Activated CD4-positive, alpha-beta T cell treated with anti-CD3 and anti-CD28 coated beads, Interleukin-2, amount 50 U/mL, for 4 hours (primary cell): Measurements from ENCODE around the gene HOXA7.
A peak's percentile ranks its signal among the peaks of the same experiment; 100 is the strongest.

Experiments used
- DNase-seq, 2 experiments: peaks; one replicate each; pipeline ENCODE4 v3.0.0-alpha.2; 2020

The HOXA7 gene

DNA sequence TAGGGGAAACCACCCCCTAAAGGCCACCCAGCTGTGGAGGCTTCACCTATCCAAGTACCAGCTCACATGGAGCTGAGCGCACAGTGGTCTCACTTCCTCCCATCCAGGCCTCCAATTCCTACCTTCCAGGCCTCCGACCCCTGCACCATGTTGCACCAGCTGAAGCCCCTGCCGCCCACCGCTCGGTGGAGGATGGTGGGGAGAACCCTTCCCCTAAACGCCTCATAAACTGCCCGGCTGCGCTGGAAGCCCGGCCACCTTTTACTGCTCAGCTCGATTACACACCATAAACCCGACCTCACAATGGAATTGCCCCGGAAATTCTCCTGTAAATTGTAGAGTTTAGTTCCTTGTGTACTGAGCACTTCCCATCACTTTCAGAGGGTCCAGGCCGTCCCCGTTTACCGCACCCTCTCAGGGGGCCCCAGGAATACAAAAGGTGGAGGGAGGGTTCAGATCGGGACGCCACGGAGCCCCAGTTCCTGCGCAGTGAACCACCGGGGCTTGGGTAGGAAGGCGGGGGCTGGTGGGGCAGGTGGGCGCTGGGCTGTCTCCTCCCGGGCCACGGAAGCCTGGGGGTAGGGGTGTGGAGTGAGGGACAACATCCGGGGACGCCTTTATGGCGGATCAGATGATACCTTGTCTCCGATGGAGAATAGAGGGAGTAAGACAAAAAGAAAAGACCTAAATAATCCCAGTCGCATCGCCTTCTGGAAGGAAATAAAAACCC is 1.4 kb upstream of the HOXA7 start:
- no peak for DNase-seq

DNA sequence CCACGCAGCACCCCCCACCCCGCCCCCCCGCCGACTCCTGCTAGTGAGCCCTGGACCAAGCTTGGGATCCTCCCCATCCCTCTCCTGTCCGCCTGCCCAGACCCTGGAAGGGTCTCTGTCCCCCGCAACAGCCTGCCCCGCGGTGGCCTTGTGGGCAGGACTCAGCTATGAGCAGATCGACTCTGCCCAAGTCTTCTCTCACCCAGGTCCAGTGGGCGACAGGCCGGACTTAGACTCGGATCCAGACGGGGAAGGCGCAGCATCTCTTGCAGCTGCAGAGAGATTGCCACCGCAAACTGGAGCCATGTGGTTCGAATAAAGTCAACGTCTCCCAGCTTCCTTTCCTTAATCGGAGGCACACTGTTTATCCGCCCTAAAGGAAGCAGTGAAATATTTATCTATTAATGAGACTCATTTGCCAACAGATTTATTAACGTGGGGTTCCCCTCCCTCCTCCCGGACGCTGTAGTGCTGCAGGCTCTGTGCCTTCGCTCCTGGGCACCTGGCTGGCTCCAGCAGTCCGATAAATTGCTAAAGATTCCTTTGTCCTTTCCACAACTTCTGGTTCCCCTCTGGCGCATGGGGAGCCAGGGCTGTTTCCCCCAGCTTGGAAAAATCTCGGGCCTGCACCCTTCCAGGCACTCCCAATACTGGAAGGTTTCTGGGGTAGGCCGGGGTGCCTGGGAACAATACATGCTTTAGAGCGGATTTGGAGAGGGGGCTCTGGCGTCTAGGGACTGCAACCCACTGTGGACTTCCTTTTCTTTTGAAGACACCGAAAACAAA is 634 bp upstream of the HOXA7 start:
- no peak for DNase-seq

DNA sequence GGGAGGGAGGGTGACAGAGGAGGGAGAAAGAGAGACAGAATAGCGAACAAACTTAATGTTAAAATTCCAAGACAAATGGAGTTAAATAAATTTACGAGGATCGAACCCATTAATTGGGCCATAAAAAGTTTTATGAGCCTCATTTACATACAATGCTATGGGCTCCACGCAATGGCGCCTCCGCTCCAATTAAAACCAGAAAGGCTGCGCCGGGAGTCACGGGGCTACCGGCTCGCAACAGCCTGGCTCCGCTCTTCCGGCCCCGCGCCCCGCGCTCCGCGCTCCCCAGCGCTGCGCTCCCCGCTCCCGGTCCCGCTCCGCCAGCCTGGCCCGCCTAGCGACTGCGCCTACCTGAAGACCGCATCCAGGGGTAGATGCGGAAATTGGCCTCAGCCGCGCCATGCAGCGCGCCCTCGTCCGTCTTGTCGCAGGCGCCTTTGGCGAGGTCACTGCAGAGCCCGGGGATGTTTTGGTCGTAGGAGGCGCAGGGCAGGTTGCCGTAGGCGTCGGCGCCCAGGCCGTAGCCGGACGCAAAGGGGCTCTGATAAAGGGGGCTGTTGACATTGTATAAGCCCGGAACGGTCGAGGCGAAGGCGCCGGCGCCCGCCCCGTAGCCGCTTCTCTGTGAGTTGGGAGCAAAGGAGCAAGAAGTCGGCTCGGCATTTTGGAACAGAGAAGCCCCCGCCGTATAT is 513 bp downstream of the HOXA7 start:
- no peak for DNase-seq

DNA sequence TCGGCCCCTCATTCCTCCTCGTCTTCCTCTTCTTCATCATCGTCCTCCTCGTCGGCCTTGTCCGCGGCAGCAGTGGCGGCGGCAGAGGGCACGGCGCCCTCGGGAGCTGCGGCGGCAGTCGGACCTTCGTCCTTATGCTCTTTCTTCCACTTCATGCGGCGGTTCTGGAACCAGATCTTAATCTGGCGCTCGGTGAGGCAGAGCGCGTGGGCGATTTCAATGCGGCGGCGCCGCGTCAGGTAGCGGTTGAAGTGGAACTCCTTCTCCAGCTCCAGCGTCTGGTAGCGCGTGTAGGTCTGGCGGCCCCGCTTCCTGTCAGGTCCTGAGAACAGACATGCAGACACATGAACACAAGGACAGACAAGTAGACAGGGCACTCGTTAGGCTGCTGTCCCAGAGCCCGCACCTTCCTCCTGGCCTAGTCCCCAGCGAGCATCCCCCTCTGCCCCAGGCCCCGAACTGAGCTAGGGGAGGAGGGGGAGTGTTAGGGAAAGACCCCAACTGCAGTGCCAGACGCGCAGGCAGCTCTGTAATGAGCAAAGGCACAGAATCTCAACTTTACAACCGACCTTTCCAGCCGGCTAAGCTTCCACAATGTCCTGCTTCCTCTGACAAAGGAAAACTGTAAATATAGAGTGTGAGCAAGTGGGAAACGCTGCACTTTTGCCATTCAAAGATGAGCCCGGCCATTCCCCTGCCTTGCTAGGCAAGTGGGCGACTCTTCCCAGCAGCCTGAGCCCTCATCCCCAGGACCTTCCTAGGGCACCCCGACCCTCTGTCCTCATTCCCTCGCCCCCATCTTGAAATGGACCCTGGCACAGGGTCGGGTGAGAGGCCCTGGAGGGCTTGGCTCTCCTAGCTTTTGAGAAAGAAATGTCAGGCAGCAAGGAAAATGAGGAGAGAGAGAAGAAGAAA is 1.3 kb downstream of the HOXA7 start:
- peak; percentile 49 to 55 for DNase-seq

DNA sequence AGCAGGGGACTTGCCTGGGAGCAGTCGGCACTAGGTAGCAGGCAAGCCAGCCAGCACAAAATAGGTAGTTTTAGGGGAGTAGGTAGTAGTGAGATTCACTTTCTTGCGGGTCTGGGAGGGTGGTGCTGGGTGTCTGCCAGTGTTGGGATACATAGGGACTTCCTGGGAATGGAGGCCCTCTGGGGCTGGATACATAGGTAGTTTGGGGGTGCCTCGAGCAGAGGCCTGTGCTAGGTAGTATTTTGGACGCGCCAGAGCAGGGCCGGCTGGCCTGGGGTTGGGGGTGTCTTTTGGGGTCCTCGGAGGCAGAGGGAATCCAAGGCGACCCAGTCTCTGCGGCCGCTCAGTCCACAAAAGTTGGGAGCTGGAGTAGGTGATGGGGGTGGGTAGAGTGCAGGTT is 2.1 kb downstream of the HOXA7 start:
- DNase-seq, result no peak

DNA sequence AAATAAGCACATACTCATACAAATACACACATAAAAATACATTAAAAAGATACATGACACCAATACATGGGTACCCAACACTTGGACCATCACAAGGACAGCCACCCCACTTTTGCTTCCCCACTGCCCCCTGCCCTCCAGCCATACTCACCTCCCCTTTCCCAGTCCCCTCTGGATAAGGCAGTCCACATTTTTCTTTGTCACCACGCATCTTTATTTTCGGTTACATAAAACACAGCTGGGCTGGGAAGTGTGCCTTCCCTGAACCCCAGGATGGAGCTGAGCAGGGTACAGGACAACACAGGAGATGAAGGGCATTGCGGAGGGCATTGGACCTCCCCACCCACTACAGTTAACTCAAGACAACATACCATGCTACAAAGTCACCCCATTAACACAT is 2.9 kb downstream of the HOXA7 start:
- DNase-seq, result no peak

DNA sequence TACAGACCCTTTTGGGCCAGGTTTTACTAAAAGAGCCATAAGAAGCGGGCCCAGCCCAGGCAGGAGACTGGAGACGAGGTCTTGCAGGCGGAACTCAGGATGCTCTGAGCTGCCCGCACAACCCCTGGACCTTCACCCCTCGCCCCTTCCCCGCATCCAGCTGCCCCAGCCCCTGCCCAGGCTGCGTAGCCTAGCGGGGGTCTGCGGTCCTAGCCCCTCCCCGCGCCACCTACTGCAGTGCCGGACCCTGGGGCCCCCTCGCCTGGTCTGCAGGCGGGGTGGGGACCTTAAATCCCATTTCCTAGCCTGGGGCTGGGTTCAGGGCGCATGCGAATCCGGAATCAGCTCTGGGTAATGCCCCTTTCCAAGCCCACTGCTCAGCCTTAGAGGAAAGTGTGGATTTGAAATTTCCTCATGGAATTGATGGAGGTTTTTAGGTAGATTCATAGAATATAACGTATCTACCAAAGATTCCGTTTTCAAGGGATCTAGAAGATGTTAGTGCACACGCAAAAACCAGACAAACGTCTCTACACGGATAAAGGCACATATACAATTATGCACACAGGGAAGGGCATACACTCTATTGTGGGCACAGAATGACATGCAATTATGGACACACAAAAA is 3.5 kb downstream of the HOXA7 start:
- no peak for DNase-seq

DNA sequence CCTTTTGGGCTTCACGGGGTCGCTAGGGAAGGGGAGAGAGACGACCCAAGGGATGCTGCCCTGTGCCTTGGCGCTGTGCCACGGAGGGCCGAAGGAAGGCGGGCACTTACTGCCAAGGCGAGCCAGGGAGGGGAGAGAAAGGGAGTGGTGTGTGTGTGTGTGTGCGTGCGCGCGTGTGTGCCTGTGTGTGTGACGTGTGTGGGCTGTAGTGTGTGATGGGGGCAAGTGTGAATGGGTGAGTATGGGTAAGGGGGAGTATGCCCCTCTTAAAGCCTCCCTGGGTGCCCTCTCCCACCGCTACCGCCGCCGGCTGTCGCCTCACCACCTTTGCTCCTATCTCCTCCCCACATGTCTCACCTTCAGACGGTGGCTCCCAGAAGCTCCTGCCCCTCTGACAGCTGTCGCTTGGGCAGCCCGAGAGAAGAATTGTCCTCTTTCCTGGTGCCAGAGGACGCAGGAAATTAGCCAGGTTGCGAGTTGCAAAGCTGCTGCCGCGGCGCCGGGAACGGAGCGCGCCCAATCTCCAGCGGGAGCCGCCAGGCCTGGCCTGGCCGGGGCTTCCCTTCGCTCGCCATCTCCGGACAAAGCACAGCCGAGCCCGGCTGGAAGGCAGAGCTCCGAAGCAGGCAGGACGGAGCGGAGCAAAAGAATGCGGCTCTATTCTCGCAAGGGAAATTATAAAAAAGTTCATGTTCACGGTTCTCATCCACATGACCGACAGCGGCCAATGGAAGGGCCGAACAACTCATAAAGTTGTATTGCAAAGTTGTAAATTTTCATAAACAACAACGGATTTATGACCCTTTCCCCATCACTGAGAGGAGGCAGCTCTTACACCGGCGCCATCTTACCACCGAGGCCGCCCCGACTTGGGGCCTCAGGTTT is 4.3 kb downstream of the HOXA7 start, which contains the start of gene HOXA3:
TSS of gene HOXA3 (minus strand) at position 653 of the 885 bp plus-strand sequence. CDS start 41,943 bp downstream, outside the sequence.
- DNase-seq, result no peak

DNA sequence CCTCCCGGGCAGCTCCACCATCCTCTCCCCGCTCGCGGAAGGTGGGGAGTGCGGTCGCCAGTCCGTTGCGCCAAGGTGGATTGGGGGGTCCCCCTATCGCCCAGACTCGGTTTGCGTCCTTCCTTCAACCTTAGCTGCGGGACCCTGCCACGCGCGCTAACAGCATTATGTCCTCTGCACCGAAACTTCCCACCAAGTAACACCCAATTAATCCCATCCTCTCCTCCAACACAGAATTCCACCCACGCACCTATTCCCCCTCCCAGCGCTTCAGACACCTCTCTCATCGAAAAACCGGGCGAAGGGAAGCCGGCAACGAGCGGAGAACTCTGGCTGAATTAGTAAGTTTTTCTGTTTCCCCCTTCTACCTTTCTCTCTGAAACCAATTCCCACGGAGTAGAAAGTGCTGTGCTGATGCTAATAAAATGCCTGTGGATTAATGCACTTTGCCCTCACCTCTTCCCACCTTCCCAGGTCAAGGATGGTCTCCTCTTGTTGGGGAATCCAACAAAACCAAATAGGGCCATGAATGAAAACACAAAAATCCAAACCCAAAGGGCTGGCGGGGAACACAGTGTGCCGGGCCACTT is 5.0 kb downstream of the HOXA7 start:
- no peak for DNase-seq

DNA sequence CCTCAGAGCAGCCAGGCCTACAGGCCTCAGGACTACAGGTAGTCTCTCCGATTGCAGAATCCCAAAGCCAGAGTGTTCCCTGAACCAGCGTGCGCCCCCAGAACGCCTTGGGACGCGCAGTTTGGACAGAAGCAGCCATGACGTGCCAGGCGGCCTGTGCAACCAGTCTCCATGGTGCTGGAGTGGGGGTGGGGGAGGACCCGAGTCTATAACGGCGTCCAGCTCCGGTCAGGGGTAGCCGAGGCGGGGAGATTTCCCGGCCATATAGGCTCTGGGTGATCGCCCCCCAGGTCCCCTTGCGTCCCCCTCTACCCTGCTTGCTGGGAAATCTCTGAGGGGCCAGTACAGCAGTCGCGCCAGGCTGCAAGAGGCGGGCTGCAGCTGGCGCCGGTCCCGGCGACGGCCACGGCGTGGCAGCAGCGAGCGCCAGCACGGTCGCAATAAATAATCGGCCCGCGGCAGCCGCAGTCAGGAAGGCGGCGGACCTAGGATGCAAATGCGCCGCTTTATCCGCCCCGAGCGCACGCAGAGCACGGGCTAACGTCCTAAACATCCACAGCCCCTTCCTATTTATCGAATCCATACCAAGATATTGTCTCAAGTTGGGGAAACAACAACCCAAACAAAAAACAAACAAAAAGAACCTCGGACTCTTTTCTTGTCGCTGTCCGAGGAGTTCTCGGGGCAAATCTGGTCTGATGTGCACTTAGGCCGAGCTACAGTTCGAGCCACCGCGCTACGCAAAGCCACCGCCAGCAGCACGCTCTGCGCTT is 5.7 kb downstream of the HOXA7 start:
- peak; percentile 48 to 52 for DNase-seq

DNA sequence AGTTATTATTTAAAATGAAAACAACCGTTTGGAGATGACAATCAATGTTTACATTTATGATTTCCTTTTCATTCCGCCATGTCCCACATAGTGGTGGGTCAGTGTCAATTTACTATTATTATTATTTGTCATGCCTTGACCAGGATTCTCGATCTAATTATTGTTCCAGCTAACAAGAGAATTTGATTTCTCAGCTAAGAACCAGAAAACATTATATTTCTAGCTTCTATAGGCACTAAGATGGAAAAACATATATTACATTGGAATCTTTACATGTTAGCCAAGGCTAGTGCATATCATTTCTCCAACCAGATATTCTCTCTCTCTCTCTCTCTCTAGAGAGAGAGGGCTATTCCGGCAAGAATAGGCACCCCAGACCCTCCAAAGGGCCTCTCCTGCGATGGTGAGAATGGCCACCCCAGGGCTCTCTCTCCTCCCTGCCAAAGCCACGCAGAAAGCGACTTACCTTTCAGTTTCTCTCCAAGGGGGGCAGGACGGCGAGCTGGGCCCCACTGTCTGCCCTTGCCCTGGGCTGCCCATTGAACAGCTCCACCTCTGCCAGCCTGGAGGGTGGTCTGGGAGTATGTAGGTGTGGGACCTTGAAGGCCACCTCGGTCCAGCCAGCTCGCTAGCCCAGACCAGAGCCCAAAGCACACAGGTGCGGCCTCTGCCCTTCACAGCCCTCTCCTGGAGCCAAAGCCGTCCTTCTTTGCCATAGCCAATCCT is 6.5 kb downstream of the HOXA7 start:
- DNase-seq, result no peak

DNA sequence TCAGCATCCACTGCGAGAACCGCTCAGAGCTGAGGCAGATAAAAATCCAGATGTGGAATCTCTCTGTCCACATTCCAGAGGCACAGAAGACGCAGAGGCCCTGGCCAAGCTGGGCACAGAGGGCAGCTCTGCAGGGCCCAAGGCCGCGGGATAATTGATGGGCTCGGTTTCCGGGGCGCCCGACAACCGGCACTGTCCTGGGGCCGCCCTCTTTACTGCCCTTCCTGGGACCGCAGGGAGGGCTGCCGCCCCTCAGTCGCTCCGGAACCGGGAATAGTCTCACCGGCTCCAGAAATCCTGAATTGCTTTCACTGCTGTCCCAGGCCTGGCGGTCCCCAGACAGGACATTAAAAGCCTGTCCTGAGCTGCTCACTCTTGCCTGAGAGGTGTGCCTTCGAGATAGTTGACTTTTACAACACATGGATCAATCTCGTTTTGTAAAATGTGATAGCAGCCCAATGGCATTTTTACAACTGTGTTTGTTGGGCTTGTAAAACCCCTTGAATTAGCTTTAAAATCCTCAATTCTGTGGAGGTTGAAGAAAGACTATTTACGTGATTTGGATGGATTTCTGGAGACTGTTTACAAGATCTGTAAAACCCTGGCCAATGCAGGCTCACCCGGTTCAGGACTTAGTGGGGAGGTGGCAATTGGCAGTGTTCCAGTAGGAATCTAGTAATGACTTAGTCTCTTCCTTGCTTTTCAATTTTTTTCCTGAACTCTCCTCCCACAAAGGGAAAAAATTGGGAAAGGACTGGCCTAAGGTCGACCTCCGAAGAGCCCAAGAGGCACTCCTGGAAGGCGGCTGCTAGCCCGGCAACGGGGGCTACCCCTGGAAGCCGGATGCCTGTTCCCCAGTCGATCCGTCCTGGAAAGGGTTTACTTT is 7.5 kb downstream of the HOXA7 start:
- no peak for DNase-seq

DNA sequence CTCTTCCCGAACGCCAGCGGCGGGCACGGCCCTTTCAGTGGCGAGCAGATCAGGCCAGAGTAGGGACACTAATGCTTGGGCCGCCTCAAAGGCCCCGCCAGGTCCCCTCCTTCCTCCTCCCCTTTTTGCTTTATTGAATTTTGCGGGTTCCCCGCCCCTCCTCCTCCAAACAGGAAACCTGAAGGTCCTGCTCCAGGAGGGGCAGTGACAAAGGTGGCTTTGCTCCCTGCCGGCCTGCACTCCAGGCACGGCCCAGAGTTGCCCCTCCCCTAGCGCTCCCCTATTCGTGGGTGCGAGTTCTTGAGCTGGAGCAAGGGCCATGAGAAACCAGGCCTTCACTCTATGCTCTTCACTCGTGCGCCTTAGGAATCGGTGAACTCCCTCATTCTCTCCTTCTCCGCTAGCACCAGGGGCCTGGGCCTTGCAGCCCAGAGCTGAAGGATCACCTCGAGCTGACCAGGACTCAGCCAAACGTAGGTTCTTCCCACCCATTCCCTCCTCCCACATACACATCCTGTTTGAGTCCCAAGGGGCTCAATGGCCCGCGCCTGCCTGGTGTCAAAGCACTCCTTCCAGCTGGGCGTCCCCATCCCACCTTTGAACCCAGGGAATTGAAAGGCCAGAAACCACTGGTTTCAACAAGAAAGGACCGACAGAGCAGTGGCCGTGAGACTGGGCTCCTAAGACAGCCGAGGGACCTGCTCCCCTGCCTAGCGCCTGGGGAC is 8.3 kb downstream of the HOXA7 start:
- DNase-seq, result no peak

DNA sequence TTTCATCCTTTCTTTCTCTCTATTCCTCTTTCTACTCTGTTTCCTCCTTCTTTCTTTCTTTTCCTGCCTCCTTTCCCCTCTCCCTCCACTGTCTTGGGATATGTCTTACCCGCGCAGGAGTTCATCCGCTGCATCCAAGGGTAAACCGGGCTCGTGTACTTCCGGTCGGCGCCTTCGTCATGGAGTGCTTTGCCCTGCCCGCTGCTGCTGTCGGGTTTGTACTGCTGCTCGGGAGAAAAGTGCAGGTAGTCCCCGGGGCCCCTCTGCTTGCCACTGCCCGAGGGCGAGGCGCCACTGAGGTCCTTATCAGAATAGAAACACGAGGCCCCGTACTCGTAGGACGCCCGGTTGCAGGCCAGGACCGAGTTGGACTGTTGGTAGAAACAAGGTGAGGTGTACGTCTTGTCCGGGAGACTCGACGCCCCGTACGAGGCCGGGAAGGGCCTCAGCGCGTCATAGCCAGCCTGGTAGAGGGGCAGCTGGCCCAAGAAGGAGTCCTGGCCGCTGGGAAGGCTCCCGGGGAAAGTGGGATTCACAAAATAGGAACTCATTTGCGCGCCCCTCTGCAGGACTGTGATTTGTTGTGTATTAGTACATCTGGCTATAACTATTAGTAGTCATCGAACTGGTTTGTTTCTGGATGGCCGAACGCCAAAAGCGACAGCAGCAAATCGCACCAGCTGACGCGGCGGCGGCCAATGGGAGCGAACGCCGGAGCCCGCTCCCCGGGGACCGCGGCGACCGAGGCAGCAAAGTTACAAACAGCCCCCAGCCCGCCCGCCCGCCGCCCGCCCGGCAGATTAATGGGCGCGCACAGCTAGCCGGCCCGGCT is 9.1 kb downstream of the HOXA7 start, which contains the start of gene HOXA6:
TSS of gene HOXA6 (minus strand) at position 576 of the 832 bp plus-strand sequence. CDS start at position 551, 25 bp downstream.
- no peak for DNase-seq

DNA sequence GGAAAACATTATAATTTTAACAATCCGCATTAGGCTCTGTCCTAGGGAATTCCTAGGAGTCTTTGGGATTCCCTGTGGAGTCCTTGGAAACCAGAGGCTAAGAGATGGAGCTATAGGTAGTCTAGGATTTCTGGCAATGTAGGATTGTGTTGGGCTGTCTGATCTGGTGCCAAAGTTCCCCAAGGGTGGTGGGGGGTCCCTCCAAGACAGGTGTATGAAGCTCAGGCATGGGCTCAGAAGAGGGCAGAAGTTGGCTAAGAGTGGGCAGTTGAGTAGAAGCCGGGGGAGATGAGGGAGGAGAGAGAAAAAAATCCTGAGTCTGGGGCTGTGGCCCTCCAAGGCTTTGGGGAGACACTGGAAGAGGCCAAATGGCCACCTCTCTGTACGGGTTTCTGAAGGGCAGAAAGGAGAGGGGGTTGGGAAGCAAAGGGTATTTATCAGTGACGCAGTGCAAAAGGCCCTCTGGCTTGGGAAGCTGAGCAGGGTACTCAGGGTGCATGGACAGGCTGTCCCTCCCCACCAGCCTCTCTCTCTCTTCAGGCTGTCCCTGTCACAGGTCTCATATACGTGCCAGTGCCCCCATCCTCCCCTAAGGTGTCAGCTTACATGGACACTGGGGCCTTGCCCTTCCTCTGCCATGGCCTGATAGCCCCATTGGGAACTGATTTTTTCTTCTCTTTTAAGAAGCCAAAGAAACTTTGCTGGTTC is 9.8 kb downstream of the HOXA7 start:
- DNase-seq, result no peak
